KMS-11 (cell line): Measurements from ENCODE around the gene HBEGF.

Experiments used
- H2AFZ ChIP-seq: fragments of 200-600 bp; sonication (generic); 2 replicates; pipeline ENCODE4 v1.6.1; 2016; ENCODE audit warnings: antibody characterized with exemption, mixed run types, low read depth
- H3K27ac ChIP-seq: fragments of 200-600 bp; sonication (generic); 2 replicates; pipeline ENCODE4 v1.6.1; 2016; ENCODE audit warnings: mild to moderate bottlenecking, mixed run types
- H3K27me3 ChIP-seq: fragments of 200-600 bp; sonication (generic); 2 replicates; pipeline ENCODE4 v1.6.1; 2017; ENCODE audit warnings: mild to moderate bottlenecking, low read depth, mixed run types, moderate library complexity; ENCODE audit not compliant: insufficient read depth
- H3K36me3 ChIP-seq: fragments of 200-600 bp; sonication (generic); 2 replicates; pipeline ENCODE4 v1.6.1; 2017; ENCODE audit warnings: mild to moderate bottlenecking, mixed run types; ENCODE audit not compliant: insufficient read depth
- H3K4me1 ChIP-seq: fragments of 200-600 bp; sonication (generic); 2 replicates; pipeline ENCODE4 v1.6.1; 2016; ENCODE audit warnings: mild to moderate bottlenecking, low read depth, mixed run types; ENCODE audit not compliant: poor library complexity, severe bottlenecking
- H3K4me2 ChIP-seq: fragments of 200-600 bp; sonication (generic); 2 replicates; pipeline ENCODE4 v1.7.0; 2016; ENCODE audit warnings: mild to moderate bottlenecking, mixed run types
- H3K4me3 ChIP-seq: fragments of 200-600 bp; sonication (generic); IDR thresholded peaks from 2 replicates; pipeline ENCODE4 v1.6.1; 2017; ENCODE audit warnings: low read depth, low read length, mixed read lengths; ENCODE audit not compliant: insufficient read depth
- H3K79me2 ChIP-seq: fragments of 200-600 bp; sonication (generic); 2 replicates; pipeline ENCODE4 v1.6.1; 2016; ENCODE audit warnings: low read depth, mixed run types; ENCODE audit not compliant: insufficient read depth
- H3K9ac ChIP-seq: fragments of 200-600 bp; sonication (generic); 2 replicates; pipeline ENCODE4 v1.6.1; 2016; ENCODE audit warnings: mild to moderate bottlenecking, mixed run types
- H4K20me1 ChIP-seq: fragments of 200-600 bp; sonication (generic); 2 replicates; pipeline ENCODE4 v1.6.1; 2016; ENCODE audit warnings: mild to moderate bottlenecking, mixed run types; ENCODE audit not compliant: insufficient read depth
- TF ChIP-seq, protein P1 (sequence below): fragments of 200-600 bp; sonication (generic); conservative IDR thresholded peaks from 2 replicates; pipeline ENCODE4 v1.6.1; 2017; ENCODE audit warnings: low read depth, mild to moderate bottlenecking, antibody characterized with exemption, low read length, moderate library complexity, mixed read lengths

The HBEGF gene

DNA sequence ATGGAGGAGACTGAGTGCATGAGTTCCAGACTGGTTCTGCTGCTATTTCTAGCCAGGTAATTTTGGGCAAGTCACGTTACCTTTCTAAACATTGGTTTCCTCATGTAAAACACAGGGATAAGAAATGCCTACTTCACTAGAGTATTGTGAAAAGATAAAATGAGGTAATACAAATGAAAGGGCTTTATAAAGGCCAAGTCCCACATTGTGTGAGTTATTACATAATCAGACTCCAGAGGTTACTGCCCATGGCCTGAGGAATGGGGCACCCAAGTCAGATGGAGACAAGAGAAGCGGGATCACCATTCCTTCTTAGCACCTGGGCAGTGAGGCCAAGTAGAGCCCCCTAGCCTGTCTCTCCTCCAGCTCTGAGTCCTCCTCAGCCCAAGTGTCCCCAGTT, 7.5 kb downstream of the HBEGF start:
- Histone ChIP-seq H3K4me3 (no peak overlapping the region), H3K27ac (no peak overlapping the region), H3K4me1 (no peaks in the 10 kb centered on the region), H3K9ac (no peak overlapping the region), H3K79me2 (no peaks in the 10 kb centered on the region), H4K20me1 (no peaks in the 10 kb centered on the region), H3K4me2 (no peak overlapping the region), H3K36me3 (no peaks in the 10 kb centered on the region), H2AFZ (no peak overlapping the region), H3K27me3 (no peaks in the 10 kb centered on the region)
- TF ChIP-seq, protein P1, sequence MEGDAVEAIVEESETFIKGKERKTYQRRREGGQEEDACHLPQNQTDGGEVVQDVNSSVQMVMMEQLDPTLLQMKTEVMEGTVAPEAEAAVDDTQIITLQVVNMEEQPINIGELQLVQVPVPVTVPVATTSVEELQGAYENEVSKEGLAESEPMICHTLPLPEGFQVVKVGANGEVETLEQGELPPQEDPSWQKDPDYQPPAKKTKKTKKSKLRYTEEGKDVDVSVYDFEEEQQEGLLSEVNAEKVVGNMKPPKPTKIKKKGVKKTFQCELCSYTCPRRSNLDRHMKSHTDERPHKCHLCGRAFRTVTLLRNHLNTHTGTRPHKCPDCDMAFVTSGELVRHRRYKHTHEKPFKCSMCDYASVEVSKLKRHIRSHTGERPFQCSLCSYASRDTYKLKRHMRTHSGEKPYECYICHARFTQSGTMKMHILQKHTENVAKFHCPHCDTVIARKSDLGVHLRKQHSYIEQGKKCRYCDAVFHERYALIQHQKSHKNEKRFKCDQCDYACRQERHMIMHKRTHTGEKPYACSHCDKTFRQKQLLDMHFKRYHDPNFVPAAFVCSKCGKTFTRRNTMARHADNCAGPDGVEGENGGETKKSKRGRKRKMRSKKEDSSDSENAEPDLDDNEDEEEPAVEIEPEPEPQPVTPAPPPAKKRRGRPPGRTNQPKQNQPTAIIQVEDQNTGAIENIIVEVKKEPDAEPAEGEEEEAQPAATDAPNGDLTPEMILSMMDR, result no peak

DNA sequence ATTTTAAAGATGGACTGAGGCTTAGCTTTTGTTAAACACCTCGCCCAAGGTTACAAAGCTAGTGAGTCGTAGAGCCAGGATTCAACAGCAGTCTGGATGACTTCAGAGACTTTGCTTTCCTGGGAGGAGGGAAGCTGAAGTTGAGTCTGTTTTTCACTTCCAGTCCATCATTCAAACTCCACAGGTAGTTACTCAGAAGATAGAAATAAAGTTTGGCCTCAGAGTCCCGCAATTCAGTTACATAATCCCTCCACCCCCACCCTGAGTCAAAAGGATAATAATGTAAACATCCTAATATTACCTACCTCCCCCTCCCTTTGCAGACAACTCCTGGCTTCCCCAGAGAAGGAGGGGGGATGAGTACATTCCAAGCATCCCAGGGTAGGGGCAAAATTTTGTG, 8.1 kb downstream of the HBEGF start:
- no peaks in the 10 kb centered on the region for H3K4me1 ChIP-seq
- no peak overlapping the region for H3K9ac ChIP-seq
- no peaks in the 10 kb centered on the region for H3K79me2 ChIP-seq
- no peak overlapping the region for H2AFZ ChIP-seq
- H4K20me1 ChIP-seq, result no peaks in the 10 kb centered on the region
- no peak overlapping the region for H3K27ac ChIP-seq
- no peaks in the 10 kb centered on the region for H3K27me3 ChIP-seq
- TF ChIP-seq, protein P1, result no peak
- no peak overlapping the region for H3K4me2 ChIP-seq
- H3K36me3 ChIP-seq, result no peaks in the 10 kb centered on the region
- H3K4me3 ChIP-seq, result no peak overlapping the region

DNA sequence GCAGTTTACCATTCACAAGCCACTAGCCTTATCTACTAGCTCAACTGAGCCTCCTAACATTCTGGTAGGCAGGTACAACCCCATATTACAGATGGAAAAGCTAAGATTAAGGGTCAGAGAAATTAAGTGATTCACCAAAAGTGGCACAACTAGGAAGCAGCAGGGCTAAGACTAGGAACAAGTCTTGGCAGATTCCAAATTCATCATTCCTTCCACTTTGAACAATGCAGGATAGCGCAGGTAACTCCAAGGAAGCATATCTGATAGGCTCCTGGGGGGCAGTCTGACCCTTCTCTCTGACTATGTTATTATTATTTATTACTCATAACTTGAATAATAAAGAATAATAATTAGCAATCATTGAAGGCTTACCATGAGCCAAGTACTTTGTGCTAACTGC, 8.5 kb downstream of the HBEGF start:
- Histone ChIP-seq H4K20me1 (no peaks in the 10 kb centered on the region), H3K27me3 (no peaks in the 10 kb centered on the region), H3K9ac (no peak overlapping the region), H3K36me3 (no peaks in the 10 kb centered on the region), H2AFZ (no peak overlapping the region), H3K27ac (no peak overlapping the region), H3K4me2 (no peak overlapping the region), H3K4me3 (no peak overlapping the region), H3K79me2 (no peaks in the 10 kb centered on the region), H3K4me1 (no peaks in the 10 kb centered on the region)
- TF ChIP-seq, protein P1, result no peak

DNA sequence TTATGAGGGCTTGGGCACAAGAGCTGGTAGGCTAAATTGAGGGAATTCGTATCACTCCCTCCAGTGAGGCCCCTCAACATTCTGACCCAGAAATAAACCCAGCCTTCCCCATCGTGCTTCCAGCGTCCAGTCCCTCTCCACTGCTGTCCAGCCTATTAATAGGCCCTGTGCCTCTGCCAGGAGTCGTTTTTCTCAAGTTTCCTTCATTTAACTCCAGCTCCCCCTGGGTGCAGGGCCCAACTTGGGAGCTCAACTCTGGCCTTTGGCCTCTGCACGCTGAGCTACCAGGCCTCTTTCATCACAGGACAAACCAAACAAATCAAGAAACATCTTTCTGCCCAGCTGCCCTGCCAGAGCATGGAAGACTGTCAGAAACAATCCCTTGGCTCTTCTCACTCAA, 10.0 kb downstream of the HBEGF start:
- Histone ChIP-seq H2AFZ (no peak overlapping the region), H3K4me1 (no peaks in the 10 kb centered on the region), H3K4me2 (no peak overlapping the region), H3K9ac (no peak overlapping the region), H3K27me3 (no peaks in the 10 kb centered on the region), H3K36me3 (no peaks in the 10 kb centered on the region), H3K4me3 (no peak overlapping the region), H3K79me2 (no peaks in the 10 kb centered on the region), H4K20me1 (no peaks in the 10 kb centered on the region), H3K27ac (no peak overlapping the region)
- TF ChIP-seq, protein P1, result no peak

DNA sequence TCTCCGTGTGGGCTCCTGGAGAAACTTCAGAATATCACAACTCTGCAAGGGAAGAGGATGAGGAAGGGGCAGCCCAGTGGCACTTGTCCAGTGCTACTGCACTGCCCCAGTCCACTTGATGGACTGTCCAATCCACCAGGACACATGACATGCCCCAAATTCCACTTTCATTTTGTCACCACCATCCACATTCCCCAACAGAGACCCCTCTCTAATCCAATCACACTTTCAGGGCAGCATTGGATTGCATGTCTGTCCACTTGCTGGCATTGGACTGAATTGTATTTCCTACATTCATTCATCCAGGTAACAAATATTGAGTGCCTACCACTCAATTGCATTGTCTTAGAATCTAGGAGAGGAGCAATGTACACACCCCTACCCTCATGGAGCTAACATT, 14.8 kb downstream of the HBEGF start:
- Histone ChIP-seq H3K4me3 (no peak overlapping the region), H3K36me3 (no peaks in the 10 kb centered on the region), H3K27ac (no peak overlapping the region), H3K4me1 (no peaks in the 10 kb centered on the region), H2AFZ (no peak overlapping the region), H3K79me2 (no peaks in the 10 kb centered on the region), H3K9ac (no peak overlapping the region), H4K20me1 (no peaks in the 10 kb centered on the region), H3K27me3 (no peaks in the 10 kb centered on the region), H3K4me2 (no peak overlapping the region)
- TF ChIP-seq, protein P1, result no peak
